Muscle layer of duodenum (tissue), 2 donors: ENCODE data around the gene ASCC1.
A peak's percentile ranks its signal among the peaks of the same experiment; 100 is the strongest.
"Not testable (repeated sequence)": the region's sequence is repeated elsewhere in the genome, so short reads cannot be mapped to it uniquely, and the experiment has no call there.

Experiments used
- H3K27ac ChIP-seq: one replicate; pipeline ENCODE4 v1.7.0; 2013; ENCODE audit warnings: mild to moderate bottlenecking, low read length
- H3K27me3 ChIP-seq: one replicate; pipeline ENCODE4 v1.7.0; 2013; ENCODE audit warnings: low read depth, mild to moderate bottlenecking, control low read depth, low read length
- H3K36me3 ChIP-seq, 2 donors: one replicate each; pipeline ENCODE4 v1.7.0; 2013; ENCODE audit warnings: low read length in 2 of 2, control low read depth in 1 of 2, mild to moderate bottlenecking in 1 of 2; ENCODE audit not compliant: insufficient read depth in 2 of 2, control insufficient read depth in 1 of 2
- H3K4me1 ChIP-seq, 2 donors: one replicate each; pipeline ENCODE4 v1.7.0; 2013; ENCODE audit warnings: low read length in 2 of 2, mild to moderate bottlenecking in 2 of 2, control low read depth in 1 of 2, moderate library complexity in 1 of 2; ENCODE audit not compliant: insufficient read depth in 2 of 2, control insufficient read depth in 1 of 2
- H3K4me3 ChIP-seq, 2 donors: one replicate each; pipeline ENCODE4 v1.7.0; 2013; ENCODE audit warnings: low read length in 2 of 2, low read depth in 1 of 2, mild to moderate bottlenecking in 1 of 2
- H3K9me3 ChIP-seq, 2 donors: one replicate each; pipeline ENCODE4 v1.7.0; 2013; ENCODE audit warnings: low read length in 2 of 2, control low read depth in 1 of 2, mild to moderate bottlenecking in 1 of 2; ENCODE audit not compliant: control insufficient read depth in 1 of 2
- donor health status: healthy.

The ASCC1 gene

GRCh38 chr10:72229261-72230251, 13.5 kb upstream of the ASCC1 start:
- peak overlapping the region; percentile 57 for H3K27ac ChIP-seq
- H3K9me3 ChIP-seq: no peaks in the 10 kb centered on the region
- no peak overlapping the region for H3K4me3 ChIP-seq
- peaks cover 0 to 12% of the 10 kb centered on the region in 2 donors for H3K4me1 ChIP-seq
- no peaks in the 10 kb centered on the region for H3K27me3 ChIP-seq
- H3K36me3 ChIP-seq: peaks cover 17 to 26% of the 10 kb centered on the region in 2 donors

GRCh38 chr10:72228318-72228751, 12.3 kb upstream of the ASCC1 start:
- H3K36me3 ChIP-seq: peaks cover 12 to 18% of the 10 kb centered on the region in 2 donors
- peaks cover 0 to 12% of the 10 kb centered on the region in 2 donors for H3K4me1 ChIP-seq
- H3K27me3 ChIP-seq: no peaks in the 10 kb centered on the region
- no peak overlapping the region for H3K4me3 ChIP-seq
- H3K9me3 ChIP-seq: no peaks in the 10 kb centered on the region
- peak overlapping the region; percentile 33 for H3K27ac ChIP-seq

GRCh38 chr10:72227826-72228225, 11.8 kb upstream of the ASCC1 start:
- Histone ChIP-seq H3K27ac (peak overlapping the region; percentile 33), H3K27me3 (no peaks in the 10 kb centered on the region), H3K4me1 (peaks cover 0 to 12% of the 10 kb centered on the region in 2 donors), H3K36me3 (peaks cover 7 to 12% of the 10 kb centered on the region in 2 donors), H3K4me3 (no peak overlapping the region), H3K9me3 (no peaks in the 10 kb centered on the region)

GRCh38 chr10:72226418-72227027, 10.4 kb upstream of the ASCC1 start:
- Histone ChIP-seq H3K4me1 (peaks cover 0 to 12% of the 10 kb centered on the region in 2 donors), H3K9me3 (no peaks in the 10 kb centered on the region), H3K27ac (no peak overlapping the region), H3K27me3 (no peaks in the 10 kb centered on the region), H3K36me3 (peaks cover 6 to 10% of the 10 kb centered on the region in 2 donors), H3K4me3 (no peak overlapping the region)

- H3K4me3 ChIP-seq, H3K27me3 ChIP-seq, H3K9me3 ChIP-seq, H3K36me3 ChIP-seq: not testable (repeated sequence)
- peaks cover 0 to 17% of the 10 kb centered on the region in 2 donors for H3K4me1 ChIP-seq
- peak overlapping the region; percentile 43 for H3K27ac ChIP-seq
Measured at GRCh38 chr10:72224191-72224590, 8.1 kb upstream of the ASCC1 start.

GRCh38 chr10:72223743-72224101, 7.6 kb upstream of the ASCC1 start:
- no peaks in the 10 kb centered on the region for H3K27me3 ChIP-seq
- H3K36me3 ChIP-seq: no peaks in the 10 kb centered on the region
- no peak overlapping the region for H3K4me3 ChIP-seq
- H3K4me1 ChIP-seq: peaks cover 0 to 20% of the 10 kb centered on the region in 2 donors
- H3K9me3 ChIP-seq: no peaks in the 10 kb centered on the region
- H3K27ac ChIP-seq: peak overlapping the region; percentile 43

GRCh38 chr10:72221278-72221677, 5.2 kb upstream of the ASCC1 start:
- Histone ChIP-seq H3K4me3 (no peak overlapping the region), H3K27ac (no peak overlapping the region), H3K27me3 (no peaks in the 10 kb centered on the region), H3K36me3 (no peaks in the 10 kb centered on the region), H3K4me1 (peaks cover 5 to 35% of the 10 kb centered on the region in 2 donors), H3K9me3 (no peaks in the 10 kb centered on the region)

GRCh38 chr10:72220637-72221036, 4.6 kb upstream of the ASCC1 start:
- Histone ChIP-seq H3K9me3 (no peaks in the 10 kb centered on the region), H3K36me3 (no peaks in the 10 kb centered on the region), H3K27ac (no peak overlapping the region), H3K27me3 (no peaks in the 10 kb centered on the region), H3K4me1 (peaks cover 5 to 35% of the 10 kb centered on the region in 2 donors), H3K4me3 (no peak overlapping the region)

GRCh38 chr10:72219235-72219814, 3.2 kb upstream of the ASCC1 start:
- Histone ChIP-seq H3K9me3 (no peaks in the 10 kb centered on the region), H3K27ac (peak overlapping the region; percentile 0), H3K27me3 (no peaks in the 10 kb centered on the region), H3K36me3 (no peaks in the 10 kb centered on the region), H3K4me3 (no peak overlapping the region), H3K4me1 (peaks cover 5 to 46% of the 10 kb centered on the region in 2 donors)

GRCh38 chr10:72218726-72219125, 2.6 kb upstream of the ASCC1 start:
- H3K27ac ChIP-seq: peak overlapping the region; percentile 1
- no peak overlapping the region for H3K4me3 ChIP-seq
- no peaks in the 10 kb centered on the region for H3K27me3 ChIP-seq
- no peaks in the 10 kb centered on the region for H3K36me3 ChIP-seq
- H3K9me3 ChIP-seq: no peaks in the 10 kb centered on the region
- peaks cover 5 to 46% of the 10 kb centered on the region in 2 donors for H3K4me1 ChIP-seq

- peaks cover 5 to 46% of the 10 kb centered on the region in 2 donors for H3K4me1 ChIP-seq
Measured at GRCh38 chr10:72218325-72218724, 2.2 kb upstream of the ASCC1 start.

More at GRCh38 chr10:72218325-72218724, 2.2 kb upstream of the ASCC1 start:
- Histone ChIP-seq H3K27ac (peak overlapping the region; percentile 1), H3K9me3 (no peaks in the 10 kb centered on the region), H3K36me3 (no peaks in the 10 kb centered on the region), H3K4me3 (no peak overlapping the region), H3K27me3 (no peaks in the 10 kb centered on the region)
